Left colon (tissue), 2 donors: ENCODE measurements around the gene RPL3. TPM values are rescaled to one million over a fixed set of nuclear protein-coding genes. Genes with fewer than 3 reads are reported as not detected.

ENCODE experiments used
- ATAC-seq: fragments of 200-7000 bp; cut with Tn5 transposase; one replicate; pipeline ENCODE4 v1.9.1; 2020; ENCODE audit warnings: mild to moderate bottlenecking, moderate library complexity
- DNase-seq, 2 donors: peaks; one replicate each; pipeline ENCODE4 v3.0.0-alpha.2; 2020
- intact Hi-C, 2 donors: fragments of 100-400 bp; cut with DNase I in 1 of 2; cut with micrococcal nuclease in 1 of 2; formaldehyde crosslinking; loops; one replicate each; pipeline versions ENCODE4 v1.11.2 to v1.14.0; 2022; cut with DNase I, micrococcal nuclease
- total RNA-seq, 2 donors: library from RNA; stranded (reverse); fragmentation: NEBNext Ultra II Directional; extraction: Animal tissue kit (Norgen Biotek cat#: 25700); gene quantifications; one replicate each; pipeline ENCODE4 v1.2.1, GENCODE V29; 2021
- donor health status: DM: no; HTN: no; CAD: no.
- donor health status: DM: yes; HTN: yes; CAD: no.

The RPL3 gene
- total RNA-seq, 2 donors from 2014 or later, result 1,637 to 1,665 TPM

DNA sequence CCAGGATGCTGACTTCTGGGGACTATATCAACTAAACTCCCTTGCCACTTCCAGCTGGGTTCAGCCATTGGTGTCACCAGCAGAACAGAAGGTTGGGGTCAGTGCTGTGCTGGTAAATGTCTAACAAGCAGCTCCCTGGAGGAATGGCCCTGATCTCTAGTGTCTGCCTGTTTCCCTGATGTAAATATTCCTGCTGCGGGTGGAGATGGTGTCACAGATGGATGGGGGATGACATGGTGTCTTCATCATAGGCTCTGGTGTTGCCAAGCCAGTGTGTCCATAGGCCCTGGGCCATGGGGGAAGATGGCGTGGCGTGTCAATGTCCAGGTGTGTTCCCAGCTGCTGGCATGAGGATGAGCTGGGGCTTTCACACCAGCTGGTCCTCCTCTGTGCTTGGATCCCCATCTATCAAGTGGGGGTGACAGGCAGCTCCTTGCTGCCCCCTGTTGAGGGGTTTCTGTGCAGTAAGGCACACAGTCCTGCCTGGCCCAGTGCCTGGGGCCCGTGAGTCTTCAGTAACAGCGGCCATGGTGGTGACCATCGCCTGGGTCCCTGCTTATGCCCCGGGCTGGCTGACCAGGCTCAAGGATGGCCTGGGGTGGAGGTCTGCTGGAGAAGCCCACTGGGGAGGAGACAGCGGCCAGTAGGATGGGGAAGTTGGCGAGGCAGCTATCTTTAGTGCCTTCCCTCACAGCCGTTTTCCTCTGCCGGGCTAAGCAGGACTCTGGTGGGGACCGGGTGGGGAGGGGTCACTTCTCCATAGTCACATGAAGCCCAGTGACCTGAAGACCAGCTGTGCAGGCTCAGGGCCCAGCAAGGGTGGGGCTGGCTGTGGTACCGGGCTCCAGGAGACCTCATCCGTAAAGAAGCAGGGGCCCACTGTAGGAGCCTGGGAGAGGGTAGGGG is 12.7 kb downstream of the RPL3 start:
- ATAC-seq (no peak), DNase-seq (peak in 1 of 2 donors; percentile 68)
- intact Hi-C loops, result no loop called here

DNA sequence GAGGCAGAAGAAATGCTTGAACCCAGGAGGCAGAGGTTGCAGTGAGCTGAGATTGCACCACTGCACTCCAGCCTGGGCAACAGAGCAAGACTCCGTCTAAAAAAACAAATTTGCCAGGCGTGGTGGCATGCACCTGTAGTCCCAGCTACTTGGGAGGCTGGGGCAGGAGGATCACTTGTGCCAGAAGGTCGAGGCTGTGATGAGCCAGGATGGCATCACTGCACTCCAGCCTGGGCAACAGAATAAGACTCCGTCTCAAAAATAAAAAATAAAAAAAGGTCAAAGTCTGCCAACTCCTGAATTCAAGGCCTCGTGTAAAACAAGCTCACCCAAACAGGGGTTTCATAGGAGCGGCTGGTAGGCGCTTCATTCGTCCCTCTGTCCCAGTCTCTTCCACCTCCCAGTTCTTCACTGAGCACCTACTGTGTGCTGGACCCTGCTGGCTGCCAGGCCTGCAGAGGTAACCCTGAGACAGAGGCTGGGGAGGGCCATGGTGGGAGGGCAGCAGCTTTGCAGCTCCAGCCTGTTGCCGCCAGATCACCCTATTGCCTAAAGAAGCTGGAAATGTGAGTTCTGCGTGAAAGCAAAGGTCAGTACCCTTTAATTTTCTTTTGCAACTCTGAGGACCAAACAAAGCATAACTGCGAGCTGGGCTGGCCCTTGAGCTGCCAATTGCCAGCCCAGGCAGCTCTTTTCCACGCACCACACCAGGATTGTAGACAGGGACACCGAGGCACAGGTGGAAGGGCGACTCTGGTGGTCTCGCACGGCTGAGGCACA is 15.3 kb downstream of the RPL3 start:
- intact Hi-C loops, result no loop called here
- ATAC-seq, result no peak
- DNase-seq, result no peak

DNA sequence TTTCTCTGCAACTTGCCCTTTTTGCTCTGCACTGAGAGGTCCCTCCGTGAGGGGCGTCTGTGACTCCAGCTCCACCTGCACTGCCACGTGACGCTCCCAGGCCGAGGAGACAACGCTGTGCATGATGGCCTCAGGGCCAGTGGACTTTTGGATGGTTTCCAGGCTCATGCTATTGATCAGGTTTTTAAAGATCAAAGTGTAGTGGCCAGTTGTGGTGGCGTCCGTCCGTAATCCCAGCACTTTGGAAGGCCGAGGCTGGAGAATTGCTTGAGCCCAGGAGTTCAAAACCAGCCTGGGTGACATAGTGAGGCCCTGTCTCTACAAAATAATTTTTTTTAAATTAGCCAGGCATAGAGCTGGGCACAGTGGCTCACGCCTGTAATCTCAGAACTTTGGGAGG is 16.1 kb downstream of the RPL3 start:
- no peak for ATAC-seq
- intact Hi-C loops, result no loop called here
- no peak for DNase-seq

DNA sequence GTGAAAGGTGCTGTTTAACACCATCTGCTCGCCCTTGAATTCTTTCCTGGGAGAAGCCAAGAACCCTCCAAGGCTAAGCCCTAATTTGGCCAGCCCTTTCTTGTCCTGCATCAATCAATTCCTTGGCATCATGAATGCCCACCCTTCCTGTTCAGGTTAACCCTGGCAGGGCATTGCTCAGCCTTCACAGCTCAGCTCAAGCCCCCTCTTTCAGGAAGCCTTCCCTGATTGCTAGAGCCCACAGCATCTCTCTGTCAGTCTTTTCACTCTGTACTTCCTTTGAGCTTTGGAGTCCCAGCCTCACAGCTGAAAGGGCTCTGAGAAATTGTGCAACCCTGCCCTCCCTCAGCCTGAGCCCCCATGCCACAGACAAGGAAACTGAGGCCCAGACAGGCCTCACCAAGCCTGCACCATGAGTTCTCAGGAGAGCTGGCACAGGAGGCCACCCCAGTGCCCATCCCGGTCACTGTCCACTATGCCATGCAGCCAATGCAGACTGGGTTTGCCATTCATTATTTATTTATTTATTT is 16.9 kb downstream of the RPL3 start:
- ATAC-seq, result no peak

DNA sequence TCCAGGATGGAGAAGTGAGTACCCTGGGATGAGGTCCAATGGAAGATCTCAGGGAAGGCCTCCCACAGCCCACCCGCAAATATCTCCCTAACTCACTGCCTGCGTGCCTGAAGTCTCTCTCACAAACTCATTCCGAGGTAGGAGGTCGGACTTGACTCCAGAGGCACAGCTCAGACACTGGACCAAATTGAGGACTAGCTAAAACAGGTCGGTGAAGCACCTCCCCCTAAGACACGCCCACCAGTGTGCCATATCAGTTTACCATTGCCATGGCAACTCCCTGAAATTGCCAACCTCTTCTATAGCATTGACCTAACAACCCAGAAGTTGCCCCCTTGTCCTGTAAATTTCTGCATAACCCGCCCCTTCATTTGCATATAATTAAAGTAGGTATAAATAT is 17.5 kb downstream of the RPL3 start:
- intact Hi-C loops, result no loop called here
- ATAC-seq (no peak), DNase-seq (no peak)

More for the DNA sequence above, 16.9 kb downstream of the RPL3 start:
- DNase-seq, result no peak
- intact Hi-C loops, result no loop called here

DNA sequence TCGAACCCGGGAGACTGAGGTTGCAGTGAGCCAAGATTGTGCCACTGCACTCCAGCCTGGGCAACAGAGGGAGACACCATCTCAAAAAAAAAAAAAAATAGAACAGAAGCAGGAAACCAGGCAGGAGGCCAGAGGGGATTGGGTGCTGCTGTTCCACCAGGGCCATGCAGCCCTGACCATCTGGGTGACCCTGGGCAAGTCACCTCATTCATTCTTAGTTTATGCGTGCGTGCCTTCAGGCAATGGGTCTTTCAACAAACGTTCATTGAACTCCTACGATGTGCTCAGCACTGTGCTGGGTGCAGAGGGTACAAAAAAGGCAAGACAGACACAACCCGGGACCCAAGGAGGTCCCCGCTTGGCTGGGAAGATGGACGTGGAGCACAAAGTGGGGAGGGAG is 18.3 kb downstream of the RPL3 start:
- intact Hi-C loops, result no loop called here
- ATAC-seq (no peak), DNase-seq (no peak)

DNA sequence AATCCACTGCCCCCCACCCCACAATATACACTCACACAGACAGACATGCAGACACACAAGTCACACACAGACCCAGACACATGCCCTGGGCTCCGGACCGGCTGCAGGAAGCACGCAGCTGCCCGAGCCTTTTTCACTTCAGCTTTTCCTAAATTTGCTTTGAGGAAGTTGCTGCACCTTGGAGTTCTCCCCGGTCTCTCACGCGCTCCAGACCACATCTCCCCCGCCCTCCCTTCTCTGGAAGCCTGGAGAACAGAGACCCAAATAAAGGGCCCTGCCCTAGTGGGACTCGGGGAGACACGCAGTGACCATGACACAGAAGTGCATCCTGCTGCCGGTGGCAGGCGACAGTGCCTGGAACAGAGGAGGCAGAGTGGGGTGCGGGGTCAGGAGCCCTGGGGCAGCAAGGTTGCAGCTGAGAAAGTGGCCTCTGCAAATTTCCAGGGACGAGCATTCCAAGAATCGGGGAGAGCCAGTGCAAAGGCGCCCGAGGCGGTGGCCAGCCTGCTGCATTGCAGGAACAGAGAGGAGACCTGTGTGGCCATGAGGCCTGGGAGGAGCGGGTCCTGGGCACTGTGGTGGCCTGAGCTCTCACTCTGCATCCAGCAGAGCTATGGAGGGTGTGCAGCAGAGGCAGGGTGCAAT is 19.1 kb downstream of the RPL3 start:
- intact Hi-C loops, result no loop called here
- DNase-seq (peak in 1 of 2 donors; percentile 51), ATAC-seq (peak; percentile 11)

DNA sequence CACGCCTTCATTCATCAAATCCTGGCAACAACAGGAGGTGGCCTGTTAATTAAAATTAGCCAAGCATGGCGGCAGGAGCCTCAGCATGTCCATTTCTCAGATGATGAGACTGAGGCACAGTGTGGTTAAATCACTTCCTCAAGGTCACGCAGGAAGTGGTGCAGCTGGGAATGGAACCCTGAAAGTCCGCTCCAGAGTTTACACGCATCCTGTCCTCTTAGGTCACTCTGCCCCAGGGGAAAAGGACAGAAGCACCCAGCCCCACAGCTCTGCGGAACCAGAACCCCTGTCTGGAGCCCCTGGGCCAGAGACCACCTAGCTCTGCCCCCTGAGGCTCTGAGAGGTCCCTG is 19.6 kb downstream of the RPL3 start:
- intact Hi-C loops, result no loop called here
- DNase-seq, result no peak
- ATAC-seq, result no peak

DNA sequence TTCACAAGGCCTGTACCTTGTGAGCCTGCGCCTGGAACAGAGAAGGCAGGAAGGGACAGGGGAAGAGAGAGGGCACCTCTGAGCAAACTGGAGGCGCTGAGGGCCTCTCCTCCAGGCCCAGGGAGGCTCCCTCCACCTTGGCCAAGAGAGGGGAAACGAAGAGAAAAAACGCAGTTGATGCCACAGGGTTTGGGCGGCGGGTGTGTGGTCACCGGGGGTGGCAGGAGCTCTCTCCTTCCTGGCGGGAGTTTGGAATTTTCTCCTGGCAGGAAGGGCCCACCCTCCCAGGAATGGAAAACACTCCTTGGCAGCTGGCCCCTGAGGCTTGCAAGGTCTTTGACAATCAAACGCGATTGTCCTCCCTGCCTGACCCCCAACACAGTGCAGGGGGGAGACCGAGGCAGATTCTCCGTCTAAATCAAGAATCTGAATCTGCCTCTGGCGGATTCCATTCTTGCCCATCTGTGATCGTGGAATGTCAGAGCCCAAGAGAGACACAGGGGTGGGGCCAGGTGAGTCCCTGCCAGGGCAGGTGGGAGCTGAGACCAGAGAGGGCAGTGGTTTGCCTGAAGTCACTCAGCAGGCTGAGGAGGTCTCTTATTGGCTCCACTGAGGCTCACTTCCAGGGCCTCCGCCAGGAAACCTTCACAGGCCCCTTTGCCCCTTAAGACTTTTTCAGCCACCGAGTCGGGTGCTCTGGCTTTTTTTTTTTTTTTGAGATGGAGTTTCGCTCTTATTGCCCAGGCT is 21.0 kb downstream of the RPL3 start:
- ATAC-seq, result no peak
- intact Hi-C loops, result no loop called here
- no peak for DNase-seq

DNA sequence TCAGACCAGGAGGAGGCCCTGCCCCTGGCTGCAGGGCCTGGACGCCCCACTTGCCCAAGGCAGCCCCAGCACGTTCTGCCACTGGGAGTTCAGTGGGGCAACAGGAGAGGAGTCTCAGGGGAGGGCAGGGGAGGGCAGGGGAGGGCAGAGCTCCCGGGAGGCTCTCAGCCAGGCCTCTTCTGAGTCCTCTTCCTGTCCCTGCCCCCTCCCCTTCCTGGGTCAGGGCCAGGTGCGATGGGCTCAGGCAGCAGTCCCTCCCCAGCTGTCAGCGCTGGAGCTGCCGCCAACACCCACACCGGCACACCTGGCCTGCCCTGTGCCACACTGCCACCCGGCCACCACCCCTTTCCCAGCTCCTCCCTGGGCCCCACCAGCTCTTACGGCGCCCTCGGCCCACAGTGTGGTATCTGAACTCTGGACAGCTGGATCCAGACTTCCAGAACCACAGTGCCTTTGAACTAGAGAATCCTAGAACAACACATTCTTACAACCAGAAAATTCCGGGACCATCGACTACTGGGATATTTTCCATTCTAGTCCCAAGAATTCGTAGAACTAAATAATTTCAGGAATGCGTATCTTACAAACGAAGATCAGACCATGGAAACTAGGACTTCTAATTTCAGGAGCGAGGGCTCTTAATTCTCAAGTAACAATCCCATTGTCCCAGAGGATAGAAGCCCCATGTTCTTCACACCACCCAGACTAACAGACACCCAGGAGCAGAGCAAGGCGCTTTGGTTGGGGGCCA is 21.8 kb downstream of the RPL3 start:
- intact Hi-C loops, result no loop called here
- DNase-seq (peak in 1 of 2 donors; percentile 56), ATAC-seq (peak; percentile 81)

DNA sequence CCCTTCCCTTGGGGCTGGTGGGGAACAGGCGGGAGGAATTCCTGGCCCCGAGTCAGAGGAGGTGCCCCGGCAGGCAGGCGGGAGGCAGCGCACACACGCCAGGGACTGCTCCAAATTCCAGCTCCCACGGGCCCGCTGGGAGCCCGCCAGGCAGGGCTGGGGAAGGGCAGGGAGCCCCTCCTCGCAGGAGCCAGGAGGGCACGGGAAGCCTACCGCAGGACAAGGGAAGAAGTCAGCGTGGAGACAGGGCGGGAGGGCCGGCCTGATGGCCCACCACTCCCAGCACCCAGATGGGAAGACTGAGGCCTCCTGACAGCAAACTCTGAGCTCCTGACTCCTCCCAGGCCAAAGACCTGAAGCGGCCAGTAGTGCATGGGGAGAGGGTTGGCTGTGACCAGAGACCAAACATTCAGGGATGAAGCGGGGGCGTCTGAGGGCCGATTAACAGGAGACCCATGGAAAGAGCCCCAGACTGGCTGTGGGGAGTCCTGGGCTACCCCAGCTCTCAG is 22.4 kb downstream of the RPL3 start:
- intact Hi-C loops, result no loop called here
- no peak for ATAC-seq
- DNase-seq, result no peak

DNA sequence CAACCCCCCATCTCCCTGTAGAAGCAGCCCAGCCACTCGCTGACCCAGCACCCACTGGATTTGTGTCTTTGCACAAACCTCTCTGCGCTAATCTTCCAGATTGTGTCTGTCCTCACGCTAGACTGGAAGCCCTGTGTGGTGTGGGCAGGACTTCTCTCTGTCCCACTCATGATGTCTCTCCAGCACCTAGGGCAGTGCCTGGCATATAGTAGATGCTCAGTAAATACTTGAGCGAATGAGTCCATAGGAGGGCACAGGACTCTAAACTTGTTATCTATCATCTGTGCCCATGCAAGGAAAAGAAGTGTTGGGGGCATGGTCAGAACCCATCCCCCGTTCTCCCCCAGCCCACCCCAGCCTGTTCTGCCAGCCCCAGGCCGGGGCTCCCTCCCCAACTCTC is 22.9 kb downstream of the RPL3 start:
- ATAC-seq, result no peak
- intact Hi-C loops, result no loop called here
- DNase-seq, result no peak

DNA sequence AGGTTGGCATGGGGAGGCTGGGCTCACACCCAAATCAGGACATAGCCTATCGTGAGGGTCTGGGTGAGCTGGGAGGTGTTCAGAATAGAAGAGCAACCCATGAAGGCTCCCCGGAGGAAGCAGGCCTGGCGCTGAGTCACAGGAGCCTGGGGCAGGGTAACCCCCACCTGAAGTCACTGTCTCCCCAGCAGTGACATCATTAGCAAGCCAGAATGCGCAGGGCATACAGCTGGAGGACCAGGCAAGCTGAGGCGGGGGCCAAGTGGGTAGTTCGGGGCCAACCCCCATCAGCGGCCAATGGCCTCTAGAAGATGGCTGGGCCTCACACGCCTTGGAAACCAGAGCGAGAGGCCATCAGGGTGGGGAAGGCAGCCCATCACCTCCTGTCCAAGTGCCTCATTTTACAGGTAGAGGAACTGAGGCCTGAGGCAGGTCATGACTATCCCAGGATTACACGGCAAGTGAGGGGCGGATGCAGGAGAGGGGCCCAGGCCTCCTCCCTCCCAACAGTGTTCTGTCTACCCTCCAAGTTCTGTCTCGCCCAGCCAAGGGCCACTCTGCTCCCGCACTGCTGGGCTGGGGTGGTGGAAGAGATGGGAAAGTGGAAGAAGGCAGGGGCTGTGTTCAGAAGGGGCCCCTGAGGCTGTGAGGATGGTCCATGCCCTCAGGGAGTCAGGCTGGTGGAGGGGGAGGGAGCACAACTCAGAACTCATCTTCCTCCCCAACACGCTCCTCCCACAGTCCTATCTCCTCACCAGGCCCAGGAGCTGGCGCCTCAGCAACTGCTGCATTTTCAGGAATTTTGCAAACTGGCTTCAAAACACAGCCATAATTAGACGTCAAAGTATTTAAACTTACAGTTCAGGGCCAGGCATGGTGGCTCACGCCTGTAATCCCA is 24.6 kb downstream of the RPL3 start:
- intact Hi-C loops, result no loop called here
- no peak for ATAC-seq
- no peak for DNase-seq

DNA sequence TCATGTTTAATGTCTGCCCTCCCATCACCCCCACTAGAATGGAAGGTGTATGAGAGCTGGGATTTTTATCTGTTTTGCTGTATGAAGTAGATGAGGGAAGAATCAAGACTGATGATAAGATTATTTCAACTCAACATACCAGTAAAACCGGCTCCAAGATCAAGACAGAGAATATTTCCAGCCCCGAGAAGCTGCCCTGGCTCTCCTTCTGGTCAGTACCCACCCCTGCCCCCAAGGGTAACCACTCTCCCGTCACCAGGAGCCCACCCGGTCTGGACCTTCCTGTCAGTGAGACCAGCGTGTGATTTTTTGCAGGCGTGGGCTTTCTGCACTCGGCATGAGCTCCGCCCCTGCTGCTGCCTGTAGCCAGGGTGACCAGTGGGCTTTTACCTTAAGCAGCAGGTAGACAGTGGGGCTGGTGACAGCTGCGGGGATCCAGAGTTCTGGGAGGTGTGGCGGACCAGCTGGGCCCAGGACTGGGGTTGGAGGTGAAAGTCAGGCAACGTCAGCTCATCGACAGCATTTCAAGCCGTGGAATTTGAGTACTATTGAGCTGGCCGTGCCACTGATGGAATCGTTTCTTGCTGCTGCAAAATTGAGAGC is 25.6 kb downstream of the RPL3 start:
- DNase-seq, result no peak
- intact Hi-C loops, result no loop called here
- ATAC-seq, result no peak

DNA sequence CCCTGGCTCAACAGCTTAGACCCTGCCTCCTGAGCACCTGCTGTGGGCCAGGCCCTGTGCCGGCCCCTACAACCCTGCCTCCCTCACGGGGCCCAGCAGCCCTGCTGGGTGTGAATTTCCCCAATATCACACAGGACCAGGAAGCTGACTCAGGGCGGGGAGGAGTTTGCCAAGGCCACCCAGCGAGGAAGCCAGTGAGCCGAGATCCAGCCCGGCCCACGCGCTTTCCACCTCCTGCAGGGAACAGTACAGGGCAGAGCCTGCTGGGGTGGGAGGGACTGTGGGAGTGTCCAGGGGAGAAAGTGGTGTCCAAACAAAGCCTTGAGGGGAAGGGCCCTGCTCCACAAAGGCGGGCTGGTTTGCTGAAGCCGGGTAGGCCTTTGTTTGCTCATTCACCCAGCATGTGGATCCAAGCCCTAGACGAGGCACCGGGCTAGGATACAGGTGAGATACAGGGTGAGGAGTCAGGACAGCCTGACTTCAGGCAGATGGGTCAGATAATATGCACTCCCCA is 26.8 kb downstream of the RPL3 start:
- ATAC-seq (peak; percentile 88), DNase-seq (peak; percentile 77 to 87)
- intact Hi-C loops, result no loop called here

DNA sequence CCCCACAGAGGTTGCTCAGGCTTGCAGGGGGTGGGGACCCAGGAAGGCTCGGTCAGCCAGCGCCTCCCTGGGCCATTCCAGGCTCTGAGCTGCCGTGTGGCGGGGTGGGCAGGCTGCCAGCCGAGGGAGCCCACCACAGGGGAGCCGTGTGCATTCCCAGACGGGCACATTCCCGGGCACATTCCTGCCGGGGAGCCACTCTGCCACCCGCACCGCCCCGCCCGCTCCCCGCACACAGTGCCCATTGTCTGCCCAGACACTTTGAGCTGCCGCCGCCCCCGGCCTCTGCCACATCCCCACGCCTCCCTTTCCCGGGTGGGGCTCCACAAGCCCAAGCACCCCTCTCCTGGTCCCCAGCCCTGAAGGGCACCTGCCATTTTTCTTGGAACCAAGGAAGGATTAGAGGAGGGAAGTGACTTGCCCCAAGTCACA is 27.4 kb downstream of the RPL3 start:
- peak; percentile 20 for ATAC-seq
- intact Hi-C loops, result no loop called here
- no peak for DNase-seq
